B cell (primary cell): Measurements from ENCODE around the gene CDK4. TPM values are rescaled to one million over a fixed set of nuclear protein-coding genes. Genes with fewer than 3 reads are reported as not detected.

ENCODE experiments used
- ATAC-seq: fragments of 200-7000 bp; cut with Tn5 transposase; one replicate; pipeline ENCODE4 v1.10.0; 2021; ENCODE audit warnings: low read depth, mild to moderate bottlenecking, moderate number of reproducible peaks, moderate library complexity
- CTCF ChIA-PET: fragments of 350-600 bp; sonication (Branson Sonifier 250); formaldehyde crosslinking; loops from one replicate; lab custom pipeline; 2021; ENCODE audit warnings: antibody characterized with exemption, inconsistent platforms; lab: Charles Lee
- POLR2A ChIA-PET: fragments of 350-600 bp; sonication (Branson Sonifier 250); formaldehyde crosslinking; loops from one replicate; lab custom pipeline; 2021; ENCODE audit warnings: antibody characterized with exemption; lab: Charles Lee
- DNase-seq: peaks from one replicate; pipeline ENCODE4 v3.0.0; 2013
- H2AFZ ChIP-seq: 2 replicates; pipeline ENCODE4 v1.6.1; 2012; ENCODE audit warnings: mild to moderate bottlenecking, low read depth, low read length; ENCODE audit not compliant: insufficient read depth, poor library complexity, severe bottlenecking
- H3K27ac ChIP-seq, 2 donors: 1 replicate in 1 of 2; 2 replicates in 1 of 2; pipeline ENCODE4 v1.5.1; 2012 to 2013; ENCODE audit warnings: low read length in 2 of 2, mild to moderate bottlenecking in 2 of 2, moderate library complexity in 1 of 2
- H3K27me3 ChIP-seq, 4 experiments: fragments of 200-600 bp in 1 of 4; sonication (generic) in 1 of 4; replicated peaks in 1 of 4; 1 replicate in 2 of 4; 2 replicates in 2 of 4; pipeline versions ENCODE4 v1.6.1 to v1.7.0; 2013 to 2016; ENCODE audit warnings: low read length in 3 of 4, mild to moderate bottlenecking in 2 of 4, mixed read lengths in 1 of 4, moderate library complexity in 1 of 4; ENCODE audit not compliant: insufficient read depth in 4 of 4, control insufficient read depth in 3 of 4; ENCODE audit errors: control extremely low read depth in 1 of 4
- H3K36me3 ChIP-seq, 2 experiments: replicated peaks in 1 of 2; 1 replicate in 1 of 2; 2 replicates in 1 of 2; pipeline versions ENCODE4 v1.6.1 to v1.7.1; 2013; ENCODE audit warnings: low read length in 1 of 2; ENCODE audit not compliant: insufficient read depth in 2 of 2, control insufficient read depth in 1 of 2; ENCODE audit errors: control extremely low read depth in 1 of 2, extremely low read depth in 1 of 2
- H3K4me1 ChIP-seq, 2 donors: fragments of 200-600 bp in 1 of 2; sonication (generic) in 1 of 2; 1 replicate in 1 of 2; 2 replicates in 1 of 2; pipeline versions ENCODE4 v1.5.1 to v1.6.1; 2013 to 2017; ENCODE audit warnings: low read length in 2 of 2; ENCODE audit not compliant: control insufficient read depth in 2 of 2, insufficient read depth in 2 of 2
- H3K4me2 ChIP-seq: replicated peaks from 2 replicates; pipeline ENCODE3; 2012; ENCODE audit warnings: mild to moderate bottlenecking, low read depth, low read length; ENCODE audit not compliant: poor library complexity, severe bottlenecking
- H3K4me3 ChIP-seq, 5 experiments: fragments of 200-600 bp in 1 of 5; sonication (generic) in 1 of 5; 1 replicate in 3 of 5; 2 replicates in 2 of 5; pipeline versions ENCODE4 v1.5.1 to v1.7.0; 2011 to 2016; ENCODE audit warnings: low read length in 4 of 5, mild to moderate bottlenecking in 4 of 5, low read depth in 2 of 5, control low read depth in 1 of 5, moderate library complexity in 1 of 5; ENCODE audit not compliant: insufficient read depth in 1 of 5; ENCODE audit errors: control extremely low read depth in 1 of 5, extremely low read depth in 1 of 5
- H3K79me2 ChIP-seq: fragments of 200-600 bp; sonication (generic); one replicate; pipeline ENCODE4 v1.6.0; 2016; ENCODE audit warnings: low read length; ENCODE audit not compliant: control insufficient read depth, insufficient read depth
- H3K9ac ChIP-seq: fragments of 200-600 bp; sonication (generic); 2 replicates; pipeline ENCODE4 v1.6.1; 2017; ENCODE audit warnings: mild to moderate bottlenecking, low read length, moderate library complexity
- H3K9me3 ChIP-seq, 3 donors: one replicate each; pipeline versions ENCODE4 v1.6.1 to v1.7.1; 2013; ENCODE audit warnings: low read length in 2 of 3; ENCODE audit not compliant: control insufficient read depth in 2 of 3, insufficient read depth in 1 of 3; ENCODE audit errors: control extremely low read depth in 1 of 3
- H4K20me1 ChIP-seq: 2 replicates; pipeline ENCODE4 v1.6.0; 2012; ENCODE audit warnings: mild to moderate bottlenecking, low read length; ENCODE audit not compliant: insufficient read depth, control insufficient read depth, poor library complexity, severe bottlenecking
- H3K27ac Mint-ChIP-seq: one replicate; pipeline ENCODE4 v1.8.0; 2021; ENCODE audit warnings: mixed read lengths
- H3K27me3 Mint-ChIP-seq: one replicate; pipeline ENCODE4 v1.8.0; 2021; ENCODE audit warnings: mixed read lengths
- H3K4me1 Mint-ChIP-seq: one replicate; pipeline ENCODE4 v1.8.0; 2021; ENCODE audit warnings: mixed read lengths
- H3K4me3 Mint-ChIP-seq: one replicate; pipeline ENCODE4 v1.8.0; 2021; ENCODE audit warnings: mixed read lengths
- H3K9me3 Mint-ChIP-seq: one replicate; pipeline ENCODE4 v1.8.0; 2022; ENCODE audit warnings: mixed read lengths; ENCODE audit not compliant: insufficient read depth
- EZH2 ChIP-seq: IDR thresholded peaks from 2 replicates; pipeline ENCODE4 v1.6.1; 2012; ENCODE audit warnings: borderline replicate concordance, low read depth, mild to moderate bottlenecking, moderate library complexity, low read length; ENCODE audit not compliant: insufficient read depth, poor library complexity, severe bottlenecking
- whole genome bisulfite sequencing: methylation state at CpG from one replicate; pipeline ENCODE4 v1.1.5; 2013; ENCODE audit warnings: missing lambda C conversion rate; ENCODE audit not compliant: insufficient coverage; 5-methylcytosine and 5-hydroxymethylcytosine counted together
- intact Hi-C: fragments of 100-400 bp; cut with micrococcal nuclease; formaldehyde crosslinking; loops from one replicate; pipeline ENCODE4 v1.10.0; 2022
- polyA plus RNA-seq: library from polyadenylated mRNA; depleted of rRNA; stranded (reverse); fragments of >200 nt; gene quantifications from 2 replicates; pipeline ENCODE4 v1.2.3, GENCODE V29; 2012
- total RNA-seq, 2 donors: library from RNA; stranded (reverse); fragments of 120-200 nt in 1 of 2; gene quantifications; 1 replicate in 1 of 2; 2 replicates in 1 of 2; pipeline versions ENCODE4 v1.2.3 to v1.2.4, GENCODE V29; 2013 to 2022
- TF ChIP-seq, protein P1 (sequence below): fragments of 200-600 bp; IDR thresholded peaks from one replicate; pipeline ENCODE4 v1.8.0; 2022; ENCODE audit warnings: antibody characterized with exemption, mild to moderate bottlenecking

Gene CDK4
- total and polyA plus RNA-seq, 2 donors (not counting 1 experiment from before 2014, with no cell fraction given) = 34.8 to 44.6 TPM

DNA sequence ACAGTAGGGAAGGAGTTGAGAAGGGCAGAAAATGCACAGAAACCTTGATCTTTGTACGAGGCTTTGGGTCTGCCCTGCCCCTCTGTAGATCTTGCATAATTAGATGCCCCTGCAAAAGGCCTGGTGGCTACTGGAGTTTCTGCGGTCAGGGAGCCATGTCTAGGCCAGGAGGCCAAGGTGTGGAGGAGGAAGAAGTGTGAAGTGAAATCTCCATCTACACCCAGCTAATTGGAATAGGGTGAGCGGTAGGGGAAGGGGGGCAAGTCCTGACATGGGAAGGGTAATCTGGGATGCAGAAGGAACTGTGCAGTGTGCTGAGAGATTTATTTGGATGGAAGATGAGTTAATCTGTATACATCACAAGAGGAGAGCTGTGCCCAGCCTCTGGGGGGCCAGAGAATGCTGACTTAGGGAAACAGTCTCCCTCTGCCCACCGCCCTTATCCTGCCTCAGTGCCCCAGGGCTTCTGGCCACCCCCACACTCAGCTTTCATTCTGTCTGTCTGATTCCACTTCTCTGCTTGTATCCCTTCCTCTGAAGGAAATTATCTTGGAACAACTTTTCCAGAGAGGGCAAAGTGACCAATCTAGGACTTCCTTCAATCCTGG is 9.4 kb upstream of the CDK4 start:
- Histone ChIP-seq H3K79me2 (peaks cover 65% of the 10 kb centered on the region), H3K4me2 (no peak overlapping the region), H3K36me3 (peaks cover 1 to 41% of the 10 kb centered on the region in 2 experiments), H3K9ac (no peak overlapping the region), H3K9me3 (peaks cover 0 to 9% (median 0%) of the 10 kb centered on the region in 3 donors), H3K4me3 (no peak overlapping the region), H3K27me3 (peaks cover 0 to 26% (median 14%) of the 10 kb centered on the region in 4 experiments), H3K27ac (no peak overlapping the region), H2AFZ (no peak overlapping the region), H4K20me1 (peaks cover 72% of the 10 kb centered on the region), H3K4me1 (peaks cover 33 to 45% of the 10 kb centered on the region in 2 donors)
- Mint-ChIP-seq H3K27ac (no peak overlapping the region), H3K9me3 (no peaks in the 10 kb centered on the region), H3K4me3 (no peak overlapping the region), H3K4me1 (peaks cover 49% of the 10 kb centered on the region), H3K27me3 (peaks cover 21% of the 10 kb centered on the region)
- ATAC-seq = no peak
- ChIA-PET POLR2A (interaction anchor here (0.6 kb wide), 1 partner anchor 56 kb away, joined by 3 read pairs; no protein-coding TSS in a partner anchor), CTCF (interaction anchor here (0.7 to 2.1 kb wide), 5 partner anchors 11 to 26 kb away, joined by 3 to 9 read pairs (median 6); partner anchors contain the start of genes EEF1AKMT3, METTL1, TSFM and TSPAN31)
- WGBS = 81% methylated on average over 2 of the region's 4 CpGs
- intact Hi-C loops = no loop called here
- TF ChIP-seq EZH2 = no peak
- TF ChIP-seq, protein P1, sequence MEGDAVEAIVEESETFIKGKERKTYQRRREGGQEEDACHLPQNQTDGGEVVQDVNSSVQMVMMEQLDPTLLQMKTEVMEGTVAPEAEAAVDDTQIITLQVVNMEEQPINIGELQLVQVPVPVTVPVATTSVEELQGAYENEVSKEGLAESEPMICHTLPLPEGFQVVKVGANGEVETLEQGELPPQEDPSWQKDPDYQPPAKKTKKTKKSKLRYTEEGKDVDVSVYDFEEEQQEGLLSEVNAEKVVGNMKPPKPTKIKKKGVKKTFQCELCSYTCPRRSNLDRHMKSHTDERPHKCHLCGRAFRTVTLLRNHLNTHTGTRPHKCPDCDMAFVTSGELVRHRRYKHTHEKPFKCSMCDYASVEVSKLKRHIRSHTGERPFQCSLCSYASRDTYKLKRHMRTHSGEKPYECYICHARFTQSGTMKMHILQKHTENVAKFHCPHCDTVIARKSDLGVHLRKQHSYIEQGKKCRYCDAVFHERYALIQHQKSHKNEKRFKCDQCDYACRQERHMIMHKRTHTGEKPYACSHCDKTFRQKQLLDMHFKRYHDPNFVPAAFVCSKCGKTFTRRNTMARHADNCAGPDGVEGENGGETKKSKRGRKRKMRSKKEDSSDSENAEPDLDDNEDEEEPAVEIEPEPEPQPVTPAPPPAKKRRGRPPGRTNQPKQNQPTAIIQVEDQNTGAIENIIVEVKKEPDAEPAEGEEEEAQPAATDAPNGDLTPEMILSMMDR = no peak
- no peak for DNase-seq

DNA sequence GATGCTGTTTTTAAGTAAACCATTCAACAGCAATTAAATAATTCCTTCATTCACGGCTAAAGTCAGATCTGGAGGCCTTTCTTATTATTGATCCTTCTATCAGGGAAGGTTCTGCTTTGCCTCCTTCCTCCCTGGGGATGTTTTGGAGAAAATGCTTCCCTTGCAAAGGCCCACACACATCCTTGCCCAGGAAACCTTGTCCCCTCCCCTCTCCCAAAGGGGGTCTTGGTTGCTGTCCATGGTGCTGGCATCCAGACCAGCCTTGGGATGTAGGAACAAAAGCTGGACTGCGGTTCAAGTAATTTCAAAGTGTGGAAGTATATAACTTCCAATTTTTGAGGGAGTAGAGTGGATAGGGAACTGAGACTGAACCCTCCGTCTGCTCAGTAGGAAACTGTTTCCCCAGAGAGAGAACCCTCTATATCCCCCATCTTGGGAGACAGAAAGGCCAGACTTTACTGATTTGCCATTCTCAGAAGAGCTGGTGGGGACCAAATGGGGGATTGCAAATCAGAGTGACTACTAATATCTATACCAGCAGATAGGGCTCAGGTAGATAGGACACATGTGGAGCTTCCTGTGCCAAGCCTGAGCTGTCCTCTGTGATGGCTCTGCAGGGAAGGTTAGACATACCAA is 8.4 kb upstream of the CDK4 start:
- H3K4me1 Mint-ChIP-seq = peaks cover 47% of the 10 kb centered on the region
- peaks cover 1 to 41% of the 10 kb centered on the region in 2 experiments for H3K36me3 ChIP-seq
- no peak for ATAC-seq

More for the DNA sequence above, 8.4 kb upstream of the CDK4 start:
- TF ChIP-seq, protein P1 = no peak
- no peak for TF ChIP-seq EZH2
- Histone ChIP-seq H3K4me2 (no peak overlapping the region), H3K27ac (no peak overlapping the region), H3K27me3 (peaks cover 0 to 16% (median 7%) of the 10 kb centered on the region in 4 experiments), H3K79me2 (peaks cover 65% of the 10 kb centered on the region), H2AFZ (no peak overlapping the region), H4K20me1 (peaks cover 79% of the 10 kb centered on the region), H3K9me3 (peaks cover 0 to 6% (median 0%) of the 10 kb centered on the region in 3 donors), H3K4me3 (no peak overlapping the region), H3K4me1 (peaks cover 26 to 42% of the 10 kb centered on the region in 2 donors), H3K9ac (no peak overlapping the region)
- 100% methylated on average over 1 of the region's 3 CpGs for WGBS
- intact Hi-C loops = no loop called here
- ChIA-PET CTCF (interaction anchor here (0.6 to 2.1 kb wide), 11 partner anchors 12 to 172 kb away, joined by 3 to 9 read pairs (median 5); partner anchors contain the start of genes EEF1AKMT3 and METTL1), POLR2A (no interaction called here)
- H3K4me3 Mint-ChIP-seq = no peak overlapping the region
- no peak for DNase-seq
- H3K27ac Mint-ChIP-seq = no peak overlapping the region
- no peaks in the 10 kb centered on the region for H3K9me3 Mint-ChIP-seq
- H3K27me3 Mint-ChIP-seq = peaks cover 14% of the 10 kb centered on the region
